ENCODE data around the gene PLD2.
"Not testable (repeated sequence)": the region's sequence is repeated elsewhere in the genome, so short reads cannot be mapped to it uniquely, and the experiment has no call there.

The PLD2 gene

GRCh38 chr17:4823373-4824089, 16.6 kb downstream of the PLD2 start:
- no peaks in the 10 kb centered on the region for H3K36me3 ChIP-seq (ENCODE audit: control insufficient read depth, low read length)
- H3K27me3 ChIP-seq (ENCODE audit: control insufficient read depth, low read length): peaks cover 3% of the 10 kb centered on the region; the same call in 1 of the 2 replicates
- no peaks in the 10 kb centered on the region for H3F3A ChIP-seq (ENCODE audit: control insufficient read depth, insufficient read depth)
- H3K27ac ChIP-seq (ENCODE audit: low read depth, low read length): no peak overlapping the region
- no peaks in the 10 kb centered on the region for H4K20me1 ChIP-seq (ENCODE audit: control insufficient read depth, insufficient read depth, low read depth, low read length)
- no peaks in the 10 kb centered on the region for H3K79me2 ChIP-seq (ENCODE audit: control insufficient read depth, low read length)
- H3K9me2 ChIP-seq (replicated peaks; ENCODE audit: control insufficient read depth, low read length): no peaks in the 10 kb centered on the region
- no peak for TF ChIP-seq EZH2phosphoT487 (IDR thresholded peaks at IDR 0.05; ENCODE audit: borderline replicate concordance, low read length)
- TF ChIP-seq, protein P1, sequence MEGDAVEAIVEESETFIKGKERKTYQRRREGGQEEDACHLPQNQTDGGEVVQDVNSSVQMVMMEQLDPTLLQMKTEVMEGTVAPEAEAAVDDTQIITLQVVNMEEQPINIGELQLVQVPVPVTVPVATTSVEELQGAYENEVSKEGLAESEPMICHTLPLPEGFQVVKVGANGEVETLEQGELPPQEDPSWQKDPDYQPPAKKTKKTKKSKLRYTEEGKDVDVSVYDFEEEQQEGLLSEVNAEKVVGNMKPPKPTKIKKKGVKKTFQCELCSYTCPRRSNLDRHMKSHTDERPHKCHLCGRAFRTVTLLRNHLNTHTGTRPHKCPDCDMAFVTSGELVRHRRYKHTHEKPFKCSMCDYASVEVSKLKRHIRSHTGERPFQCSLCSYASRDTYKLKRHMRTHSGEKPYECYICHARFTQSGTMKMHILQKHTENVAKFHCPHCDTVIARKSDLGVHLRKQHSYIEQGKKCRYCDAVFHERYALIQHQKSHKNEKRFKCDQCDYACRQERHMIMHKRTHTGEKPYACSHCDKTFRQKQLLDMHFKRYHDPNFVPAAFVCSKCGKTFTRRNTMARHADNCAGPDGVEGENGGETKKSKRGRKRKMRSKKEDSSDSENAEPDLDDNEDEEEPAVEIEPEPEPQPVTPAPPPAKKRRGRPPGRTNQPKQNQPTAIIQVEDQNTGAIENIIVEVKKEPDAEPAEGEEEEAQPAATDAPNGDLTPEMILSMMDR (IDR thresholded peaks at IDR 0.05; ENCODE audit: low read depth, low read length, poor library complexity, severe bottlenecking): no peak
- H3K4me3 ChIP-seq (ENCODE audit: low read length): no peak overlapping the region
- H3K4me1 ChIP-seq (ENCODE audit: control insufficient read depth, low read length): no peaks in the 10 kb centered on the region
- H3K4me2 ChIP-seq (ENCODE audit: low read length): no peak overlapping the region
- no peaks in the 10 kb centered on the region for H3K9me3 ChIP-seq (ENCODE audit: control insufficient read depth, insufficient read depth, low read length)

- Histone ChIP-seq H3K4me1 (ENCODE audit: control insufficient read depth, low read length) (no peaks in the 10 kb centered on the region), H3K9me3 (ENCODE audit: control insufficient read depth, insufficient read depth, low read length) (no peaks in the 10 kb centered on the region), H3K27me3 (ENCODE audit: control insufficient read depth, low read length) (peaks cover 5% of the 10 kb centered on the region; the same call in 1 of the 2 replicates), H3K36me3 (ENCODE audit: control insufficient read depth, low read length) (no peaks in the 10 kb centered on the region), H3K79me2 (ENCODE audit: control insufficient read depth, low read length) (no peaks in the 10 kb centered on the region), H3K4me3 (ENCODE audit: low read length) (no peak overlapping the region), H3K4me2 (ENCODE audit: low read length) (no peak overlapping the region), H3K27ac (ENCODE audit: low read depth, low read length) (no peak overlapping the region), H3F3A (ENCODE audit: control insufficient read depth, insufficient read depth) (no peaks in the 10 kb centered on the region), H3K9me2 (replicated peaks; ENCODE audit: control insufficient read depth, low read length) (no peaks in the 10 kb centered on the region), H4K20me1 (ENCODE audit: control insufficient read depth, insufficient read depth, low read depth, low read length) (no peaks in the 10 kb centered on the region)
- no peak for TF ChIP-seq EZH2phosphoT487 (IDR thresholded peaks at IDR 0.05; ENCODE audit: borderline replicate concordance, low read length)
Observed at GRCh38 chr17:4827399-4827798, 20.4 kb downstream of the PLD2 start.

- H3K27ac ChIP-seq (ENCODE audit: low read depth, low read length); H3F3A ChIP-seq (ENCODE audit: control insufficient read depth, insufficient read depth); H3K27me3 ChIP-seq (ENCODE audit: control insufficient read depth, low read length); H3K9me2 ChIP-seq (replicated peaks; ENCODE audit: control insufficient read depth, low read length); H3K36me3 ChIP-seq (ENCODE audit: control insufficient read depth, low read length); H3K9me3 ChIP-seq (ENCODE audit: control insufficient read depth, insufficient read depth, low read length): not testable (repeated sequence)
- Histone ChIP-seq H3K4me1 (ENCODE audit: control insufficient read depth, low read length) (peaks cover 24% of the 10 kb centered on the region), H3K4me3 (ENCODE audit: low read length) (peak overlapping the region; percentile 88), H3K4me2 (ENCODE audit: low read length) (peak overlapping the region; percentile 83), H4K20me1 (ENCODE audit: control insufficient read depth, insufficient read depth, low read depth, low read length) (peaks cover 15% of the 10 kb centered on the region), H3K79me2 (ENCODE audit: control insufficient read depth, low read length) (peaks cover 44% of the 10 kb centered on the region)
Observed at GRCh38 chr17:4832829-4833177, 25.9 kb downstream of the PLD2 start.

- H3K27ac ChIP-seq (ENCODE audit: low read depth, low read length): peak within 1 kb of the TSS; percentile 21; the same call in 1 of the 2 replicates
Observed at GRCh38 chr17:4833178-4833940, 26.4 kb downstream of the PLD2 start, which contains the start of gene MINK1. MINK1 (plus strand) TSS chr17:4833340; CDS start chr17:4833584, 244 bp downstream.

More at GRCh38 chr17:4833178-4833940, 26.4 kb downstream of the PLD2 start, which contains the start of gene MINK1:
- H3K4me3 ChIP-seq (ENCODE audit: low read length): peak within 1 kb of the TSS; percentile 88
- peaks cover 5% of the 10 kb centered on the region; the same call in 1 of the 2 replicates for H3K36me3 ChIP-seq (ENCODE audit: control insufficient read depth, low read length)
- no peaks in the 10 kb centered on the region for H3K9me2 ChIP-seq (replicated peaks; ENCODE audit: control insufficient read depth, low read length)
- H3F3A ChIP-seq (ENCODE audit: control insufficient read depth, insufficient read depth): no peaks in the 10 kb centered on the region
- no peaks in the 10 kb centered on the region for H3K9me3 ChIP-seq (ENCODE audit: control insufficient read depth, insufficient read depth, low read length)
- H3K79me2 ChIP-seq (ENCODE audit: control insufficient read depth, low read length): peaks cover 50% of the 10 kb centered on the region
- H4K20me1 ChIP-seq (ENCODE audit: control insufficient read depth, insufficient read depth, low read depth, low read length): peaks cover 15% of the 10 kb centered on the region
- H3K4me2 ChIP-seq (ENCODE audit: low read length): peak within 1 kb of the TSS; percentile 96
- TF ChIP-seq, protein P1 (IDR thresholded peaks at IDR 0.05; ENCODE audit: low read depth, low read length, poor library complexity, severe bottlenecking): no peak
- no peak for TF ChIP-seq EZH2phosphoT487 (IDR thresholded peaks at IDR 0.05; ENCODE audit: borderline replicate concordance, low read length)
- H3K4me1 ChIP-seq (ENCODE audit: control insufficient read depth, low read length): peaks cover 24% of the 10 kb centered on the region
- 0 out of 2 replicates have a peak, but pooled peaks cover 3% of the 10 kb centered on the region for H3K27me3 ChIP-seq (ENCODE audit: control insufficient read depth, low read length)

Data from DOHH2 (cell line).